GM18951 (cell line): ENCODE results near the gene LGALS9.
"Not testable (repeated sequence)": the region's sequence is repeated elsewhere in the genome, so short reads cannot be mapped to it uniquely, and the experiment has no call there.

Source experiments
- POLR2A ChIP-seq: IDR thresholded peaks from 4 replicates; pipeline ENCODE4 v1.6.1; 2011; ENCODE audit warnings: mild to moderate bottlenecking; ENCODE audit not compliant: insufficient read length, insufficient read depth; ENCODE audit errors: extremely low read depth
- in situ Hi-C: fragments of 300-500 bp; cut with MboI; formaldehyde crosslinking; loops from one replicate; pipeline ENCODE4 v1.12.0; 2022; ENCODE audit warnings: low sequenced_read_pairs, mixed read lengths, inconsistent platforms; ENCODE audit not compliant: unreplicated experiment

LGALS9 gene

DNA sequence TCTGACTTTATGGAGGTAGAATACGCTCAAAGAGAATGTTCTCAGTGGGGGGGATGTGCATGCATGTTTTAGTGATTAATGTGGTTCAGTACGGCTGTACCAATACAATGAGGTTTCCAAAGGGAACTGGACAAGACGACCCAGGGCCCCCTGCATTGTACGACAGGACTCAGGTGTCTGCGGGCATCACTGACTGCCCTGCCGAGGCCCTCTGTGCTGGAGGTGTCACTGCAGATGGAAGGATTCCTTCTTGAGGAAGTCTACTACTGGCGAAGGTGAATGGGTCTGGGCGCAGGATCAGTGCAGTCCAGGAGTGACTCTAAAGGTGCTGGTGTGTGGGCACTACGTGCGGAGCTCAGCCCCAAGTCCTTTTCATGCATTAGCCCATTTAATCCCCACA is 3.5 kb upstream of the LGALS9 start:
- no peak for TF ChIP-seq POLR2A
- in situ Hi-C loops = no loop called here

DNA sequence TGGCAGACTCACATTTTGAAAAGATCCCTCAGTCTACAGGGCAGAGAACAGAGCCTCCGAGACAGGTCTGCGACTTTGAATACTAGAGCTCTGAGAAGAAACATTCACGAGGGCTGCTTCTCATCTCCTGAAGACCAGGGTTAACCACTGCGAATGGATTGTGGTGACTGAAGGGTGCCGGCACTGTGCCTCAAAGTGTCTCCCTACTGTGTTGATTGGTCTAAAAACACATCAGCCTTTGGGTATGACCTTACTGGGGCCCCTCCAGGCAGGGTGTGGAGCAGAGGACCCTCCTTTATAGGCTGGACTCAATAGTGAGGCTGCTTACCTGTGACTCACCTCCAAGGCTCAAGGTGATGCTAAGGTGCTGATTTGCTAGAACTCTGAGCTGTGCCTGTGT is 2.6 kb upstream of the LGALS9 start:
- no peak for TF ChIP-seq POLR2A
- in situ Hi-C loops = no loop called here

GRCh38 chr17:27629260-27629659 is 1.7 kb upstream of the LGALS9 start:
- in situ Hi-C loops = not testable (repeated sequence)

DNA sequence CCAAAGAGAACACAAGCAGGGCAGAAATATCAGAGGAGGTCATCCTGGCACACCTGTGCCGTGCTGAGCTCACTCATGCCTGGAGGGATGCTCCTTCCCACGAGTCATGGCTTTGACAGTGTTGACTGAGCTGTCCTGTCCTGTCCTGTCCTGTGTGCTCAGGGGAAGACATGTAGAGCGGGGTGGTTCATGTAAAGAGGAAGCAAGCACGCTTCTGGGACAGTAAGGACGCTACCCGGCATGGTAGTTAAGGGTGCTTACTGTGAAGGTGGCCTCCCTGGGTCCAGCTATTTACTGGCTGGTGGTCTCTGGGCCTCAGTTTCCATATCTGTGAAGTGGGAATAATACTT is 398 bp downstream of the LGALS9 start:
- in situ Hi-C loops = no loop called here
- no peak for TF ChIP-seq POLR2A

DNA sequence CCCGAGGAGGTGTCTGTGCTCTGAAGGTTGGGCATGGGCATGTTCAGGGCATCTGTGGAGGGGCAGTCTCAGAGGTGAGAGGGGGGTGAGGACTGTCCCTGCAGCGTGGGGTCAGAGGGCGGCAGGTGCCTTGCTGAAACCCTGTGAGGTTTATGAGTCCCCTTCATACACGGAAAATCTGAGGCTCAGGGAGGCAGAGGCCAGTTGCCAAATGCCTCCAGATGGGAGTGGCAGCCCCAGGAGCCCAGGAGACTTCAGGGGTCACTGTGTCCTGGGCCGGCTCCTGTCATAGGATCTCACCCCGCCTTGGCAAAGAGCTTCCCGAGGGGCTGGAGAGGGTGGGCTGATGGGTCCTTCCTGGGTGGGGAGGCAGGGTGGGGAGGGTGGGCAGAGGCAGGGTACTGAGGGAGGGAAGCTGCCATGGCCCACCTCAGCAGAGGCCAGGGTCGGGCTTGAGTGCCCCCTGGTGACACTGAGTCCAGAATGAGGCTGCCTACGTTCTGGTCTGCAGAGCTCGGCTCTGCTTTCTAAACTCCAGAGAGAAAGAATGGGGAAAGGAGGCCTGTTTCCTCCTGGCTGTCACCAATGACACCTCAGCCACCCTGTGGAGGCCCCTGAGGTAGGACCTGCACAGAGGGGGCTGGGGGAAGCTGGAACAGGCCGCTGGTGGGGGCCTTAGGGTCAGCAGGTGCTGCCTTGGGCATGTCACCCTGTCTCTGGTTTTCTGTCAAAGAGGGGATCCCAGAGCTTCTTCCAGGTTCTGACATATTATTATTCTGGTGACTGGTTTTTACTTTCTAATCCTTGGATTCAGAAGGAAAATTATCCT is 1.1 kb downstream of the LGALS9 start:
- no peak for TF ChIP-seq POLR2A
- in situ Hi-C loops = no loop called here

GRCh38 chr17:27632766-27633165 is 1.8 kb downstream of the LGALS9 start:
- in situ Hi-C loops = not testable (repeated sequence)

GRCh38 chr17:27633312-27634025 is 2.5 kb downstream of the LGALS9 start:
- TF ChIP-seq POLR2A = no peak
- in situ Hi-C loops = no loop called here

- in situ Hi-C loops = no loop called here
- no peak for TF ChIP-seq POLR2A
Observed at GRCh38 chr17:27634026-27634335, 3.0 kb downstream of the LGALS9 start.

- in situ Hi-C loops = no loop called here
- no peak for TF ChIP-seq POLR2A
Observed at GRCh38 chr17:27634776-27635175, 3.8 kb downstream of the LGALS9 start.

DNA sequence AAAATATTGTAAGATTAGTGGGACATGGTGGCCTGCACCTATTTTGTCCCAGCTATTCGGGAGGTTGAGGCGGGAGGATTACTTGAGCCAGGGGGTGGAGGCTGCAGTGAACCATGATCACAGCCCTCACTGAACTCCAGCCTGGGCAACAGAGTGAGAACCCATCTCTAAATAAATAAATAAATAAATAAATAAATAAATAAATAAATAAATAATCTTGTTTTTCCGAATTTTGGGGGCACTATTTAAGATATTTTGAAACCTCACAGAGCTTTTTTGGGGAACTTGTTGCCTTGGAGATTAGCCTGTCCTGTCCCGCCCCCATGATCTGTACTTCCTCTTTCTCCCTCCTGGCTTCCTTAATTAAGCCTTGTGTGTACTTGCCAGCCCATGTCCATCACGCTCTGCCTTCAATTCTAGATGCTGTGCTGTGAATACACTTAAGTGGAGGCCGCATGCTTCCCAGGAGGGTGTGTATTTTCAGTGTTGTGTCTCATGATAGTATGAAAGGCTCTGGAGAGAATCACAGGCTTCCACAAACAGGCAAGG is 4.4 kb downstream of the LGALS9 start:
- TF ChIP-seq POLR2A = no peak
- in situ Hi-C loops = no loop called here

- in situ Hi-C loops = not testable (repeated sequence)
Observed at GRCh38 chr17:27636005-27636520, 5.1 kb downstream of the LGALS9 start.

DNA sequence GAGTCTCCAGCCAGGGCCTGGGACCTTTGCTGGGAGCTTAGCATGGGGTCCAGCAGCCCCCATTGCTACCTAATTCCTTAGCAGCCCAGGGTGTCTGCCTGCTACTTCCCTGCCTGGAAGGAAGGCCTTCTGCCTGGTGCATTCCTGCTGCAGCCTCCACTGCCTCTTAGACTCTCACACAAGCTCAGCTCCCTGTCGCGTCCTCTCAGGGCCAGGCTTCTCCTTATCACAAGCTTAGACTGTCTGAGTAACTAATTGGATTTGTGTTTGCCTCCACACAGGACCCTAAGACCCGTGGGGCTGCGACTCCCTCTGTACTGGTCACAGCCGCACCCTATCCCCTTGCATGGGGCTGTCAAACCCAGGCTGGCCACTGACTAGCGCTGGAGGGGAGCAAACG is 6.8 kb downstream of the LGALS9 start:
- in situ Hi-C loops = not testable (repeated sequence)

GRCh38 chr17:27638415-27638914 is 7.5 kb downstream of the LGALS9 start:
- in situ Hi-C loops = not testable (repeated sequence)

DNA sequence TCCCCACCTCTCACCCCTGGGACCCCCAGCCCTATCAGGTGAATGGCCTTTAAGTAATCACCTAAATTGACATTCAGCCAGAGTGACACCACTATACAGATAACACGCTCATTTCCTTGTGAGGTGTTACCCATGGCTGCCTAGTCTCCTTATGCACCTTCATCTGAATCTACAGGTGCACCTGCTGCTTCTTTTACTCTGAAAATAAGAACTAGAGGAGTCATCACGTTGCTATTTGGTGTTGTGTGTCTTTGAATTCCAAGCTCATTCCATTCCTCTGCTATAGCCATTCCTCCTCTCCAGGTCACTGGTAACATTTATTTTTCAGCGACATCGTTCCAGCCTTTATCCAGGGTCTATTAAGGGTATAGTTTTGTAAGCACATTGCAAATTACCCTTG is 9.8 kb downstream of the LGALS9 start:
- no peak for TF ChIP-seq POLR2A
- in situ Hi-C loops = no loop called here

GRCh38 chr17:27644586-27644985 is 13.6 kb downstream of the LGALS9 start:
- no peak for TF ChIP-seq POLR2A
- in situ Hi-C loops = no loop called here

- in situ Hi-C loops = not testable (repeated sequence)
Observed at GRCh38 chr17:27645621-27646020, 14.6 kb downstream of the LGALS9 start.
